ENCODE measurements around the gene WNT5A. TPM values are rescaled to one million over a fixed set of nuclear protein-coding genes. Genes with fewer than 3 reads are reported as not detected.

Gene WNT5A
- total RNA-seq, 1 experiment from 2014 or later: 10.9 TPM

GRCh38 chr3:55466526-55466925 is 20.6 kb downstream of the WNT5A start:
- DNase-seq (ENCODE audit: low read depth): no peak
- in situ Hi-C loops (cut with HindIII; ENCODE audit: low pct_unique_long_range_greater_than_20kb, low sequenced_read_pairs): no loop called here

- in situ Hi-C loops (cut with HindIII; ENCODE audit: low pct_unique_long_range_greater_than_20kb, low sequenced_read_pairs): no loop called here
- DNase-seq (ENCODE audit: low read depth): no peak
Measured at GRCh38 chr3:55461896-55462295, 25.2 kb downstream of the WNT5A start.

- in situ Hi-C loops (cut with HindIII; ENCODE audit: low pct_unique_long_range_greater_than_20kb, low sequenced_read_pairs): no loop called here
- DNase-seq (ENCODE audit: low read depth): no peak
Measured at GRCh38 chr3:55459838-55460237, 27.3 kb downstream of the WNT5A start.

GRCh38 chr3:55458181-55458790 is 28.8 kb downstream of the WNT5A start:
- in situ Hi-C loops (cut with HindIII; ENCODE audit: low pct_unique_long_range_greater_than_20kb, low sequenced_read_pairs): no loop called here
- DNase-seq (ENCODE audit: low read depth): peak; percentile 16

- no peak for DNase-seq (ENCODE audit: low read depth)
- in situ Hi-C loops (cut with HindIII; ENCODE audit: low pct_unique_long_range_greater_than_20kb, low sequenced_read_pairs): no loop called here
Measured at GRCh38 chr3:55455915-55456314, 31.2 kb downstream of the WNT5A start.

GRCh38 chr3:55454611-55455010 is 32.5 kb downstream of the WNT5A start:
- DNase-seq (ENCODE audit: low read depth): no peak
- in situ Hi-C loops (cut with HindIII; ENCODE audit: low pct_unique_long_range_greater_than_20kb, low sequenced_read_pairs): no loop called here

- in situ Hi-C loops (cut with HindIII; ENCODE audit: low pct_unique_long_range_greater_than_20kb, low sequenced_read_pairs): no loop called here
- no peak for DNase-seq (ENCODE audit: low read depth)
Measured at GRCh38 chr3:55453886-55454496, 33.1 kb downstream of the WNT5A start.

- in situ Hi-C loops (cut with HindIII; ENCODE audit: low pct_unique_long_range_greater_than_20kb, low sequenced_read_pairs): no loop called here
- no peak for DNase-seq (ENCODE audit: low read depth)
Measured at GRCh38 chr3:55452886-55453285, 34.2 kb downstream of the WNT5A start.

- in situ Hi-C loops (cut with HindIII; ENCODE audit: low pct_unique_long_range_greater_than_20kb, low sequenced_read_pairs): no loop called here
- DNase-seq (ENCODE audit: low read depth): no peak
Measured at GRCh38 chr3:55449527-55449926, 37.6 kb downstream of the WNT5A start.

- in situ Hi-C loops (cut with HindIII; ENCODE audit: low pct_unique_long_range_greater_than_20kb, low sequenced_read_pairs): no loop called here
- DNase-seq (ENCODE audit: low read depth): no peak
Measured at GRCh38 chr3:55446850-55447249, 40.3 kb downstream of the WNT5A start.

- in situ Hi-C loops (cut with HindIII; ENCODE audit: low pct_unique_long_range_greater_than_20kb, low sequenced_read_pairs): no loop called here
- peak; percentile 90 for DNase-seq (ENCODE audit: low read depth)
Measured at GRCh38 chr3:55445551-55445950, 41.6 kb downstream of the WNT5A start.

- DNase-seq (ENCODE audit: low read depth): no peak
- in situ Hi-C loops (cut with HindIII; ENCODE audit: low pct_unique_long_range_greater_than_20kb, low sequenced_read_pairs): no loop called here
Measured at GRCh38 chr3:55443346-55443745, 43.8 kb downstream of the WNT5A start.

GRCh38 chr3:55442861-55443260 is 44.2 kb downstream of the WNT5A start:
- DNase-seq (ENCODE audit: low read depth): no peak
- in situ Hi-C loops (cut with HindIII; ENCODE audit: low pct_unique_long_range_greater_than_20kb, low sequenced_read_pairs): no loop called here

GRCh38 chr3:55441499-55441898 is 45.6 kb downstream of the WNT5A start:
- in situ Hi-C loops (cut with HindIII; ENCODE audit: low pct_unique_long_range_greater_than_20kb, low sequenced_read_pairs): no loop called here
- DNase-seq (ENCODE audit: low read depth): no peak

GRCh38 chr3:55440104-55440708 is 46.9 kb downstream of the WNT5A start:
- in situ Hi-C loops (cut with HindIII; ENCODE audit: low pct_unique_long_range_greater_than_20kb, low sequenced_read_pairs): no loop called here
- no peak for DNase-seq (ENCODE audit: low read depth)

GRCh38 chr3:55439657-55440056 is 47.4 kb downstream of the WNT5A start:
- in situ Hi-C loops (cut with HindIII; ENCODE audit: low pct_unique_long_range_greater_than_20kb, low sequenced_read_pairs): no loop called here
- DNase-seq (ENCODE audit: low read depth): no peak

GRCh38 chr3:55436644-55437043 is 50.5 kb downstream of the WNT5A start:
- in situ Hi-C loops (cut with HindIII; ENCODE audit: low pct_unique_long_range_greater_than_20kb, low sequenced_read_pairs): no loop called here
- no peak for DNase-seq (ENCODE audit: low read depth)

GRCh38 chr3:55435491-55435890 is 51.6 kb downstream of the WNT5A start:
- DNase-seq (ENCODE audit: low read depth): no peak
- in situ Hi-C loops (cut with HindIII; ENCODE audit: low pct_unique_long_range_greater_than_20kb, low sequenced_read_pairs): no loop called here

GRCh38 chr3:55434789-55435188 is 52.3 kb downstream of the WNT5A start:
- DNase-seq (ENCODE audit: low read depth): no peak
- in situ Hi-C loops (cut with HindIII; ENCODE audit: low pct_unique_long_range_greater_than_20kb, low sequenced_read_pairs): no loop called here

- no peak for DNase-seq (ENCODE audit: low read depth)
- in situ Hi-C loops (cut with HindIII; ENCODE audit: low pct_unique_long_range_greater_than_20kb, low sequenced_read_pairs): no loop called here
Measured at GRCh38 chr3:55431041-55431440, 56.1 kb downstream of the WNT5A start.

Measured in Caki2 (cell line).